ENCODE results near the gene GGACT. TPM values are rescaled to one million over a fixed set of nuclear protein-coding genes. Genes with fewer than 3 reads are reported as not detected.

Gene GGACT
- total and polyA plus RNA-seq, 2 of the 8 experiments (the other 6 are each of a cell fraction or from before 2014, with no cell fraction given), result 1.1 to 1.5 TPM

- Histone ChIP-seq H3K4ac (replicated peaks; ENCODE audit: insufficient read length, low read depth, low read length) (no peak overlapping the region), H4K20me1 (replicated peaks in 1 of 2; ENCODE audit: control insufficient read depth in 1 of 2, insufficient read depth in 2 of 2, low read length in 2 of 2) (no peaks in the 10 kb centered on the region), H4K91ac (replicated peaks; ENCODE audit: insufficient read length, low read length) (no peak overlapping the region), H3K27me3 (replicated peaks in 1 of 4; ENCODE audit: control insufficient read depth in 3 of 4, extremely low read depth in 1 of 4, insufficient read depth in 3 of 4, low read length in 3 of 4) (no peaks in the 10 kb centered on the region), H3K56ac (replicated peaks; ENCODE audit: insufficient read length, low read depth, low read length) (no peak overlapping the region), H4K8ac (ENCODE audit: extremely low read depth, insufficient read depth, low read length) (no peak overlapping the region), H3K9ac (replicated peaks in 1 of 4; ENCODE audit: extremely low read depth in 1 of 4, low read depth in 3 of 4, low read length in 3 of 4) (no peak overlapping the region), H2BK12ac (ENCODE audit: low read depth, low read length) (0 out of 2 replicates have a peak overlapping the region, but pooled peaks have one; percentile 72), H3K18ac (ENCODE audit: extremely low read depth, low read length) (peak overlapping the region; percentile 48; the same call in 1 of the 2 replicates), H2AFZ (ENCODE audit: low read length) (no peak overlapping the region), H3K23me2 (ENCODE audit: low read depth, low read length) (no peaks in the 10 kb centered on the region), H3K79me1 (ENCODE audit: low read depth, low read length) (no peaks in the 10 kb centered on the region), H3K27ac (ENCODE audit: low read depth, low read length) (no peak overlapping the region), H2BK120ac (replicated peaks; ENCODE audit: low read depth, low read length) (no peak overlapping the region), H3K36me3 (ENCODE audit: control insufficient read depth in 2 of 4, insufficient read depth in 4 of 4, low read length in 3 of 4) (no peaks in the 10 kb centered on the region), H2BK15ac (ENCODE audit: low read length) (no peak overlapping the region), H4K5ac (ENCODE audit: insufficient read length, low read depth, low read length) (no peak overlapping the region), H3K79me2 (ENCODE audit: control insufficient read depth in 1 of 2, insufficient read depth in 2 of 2, low read length in 2 of 2) (no peaks in the 10 kb centered on the region), H3K23ac (ENCODE audit: insufficient read length) (no peak overlapping the region), H2BK20ac (ENCODE audit: low read length) (peak overlapping the region; percentile 13; the same call in 1 of the 2 replicates), H2AK5ac (ENCODE audit: low read depth, low read length) (0 out of 2 replicates have a peak overlapping the region, but pooled peaks have one; percentile 70), H3K14ac (ENCODE audit: insufficient read length) (no peak overlapping the region), H3K9me3 (ENCODE audit: insufficient read depth in 2 of 2, low read depth in 1 of 2, low read length in 1 of 2) (no peaks in the 10 kb centered on the region), H3K4me2 (ENCODE audit: insufficient read depth in 1 of 2, low read depth in 2 of 2, low read length in 2 of 2) (no peak overlapping the region), H2BK5ac (ENCODE audit: low read depth, low read length) (no peak overlapping the region), H3K4me3 (ENCODE audit: extremely low read depth in 1 of 4, insufficient read depth in 2 of 4, low read depth in 3 of 4, low read length in 4 of 4) (no peak overlapping the region), H3K4me1 (replicated peaks in 1 of 4; ENCODE audit: control insufficient read depth in 3 of 4, insufficient read depth in 4 of 4, low read length in 3 of 4) (peaks cover 2 to 8% (median 5%) of the 10 kb centered on the region in 4 experiments; a peak in 5 of 7 replicates)
- no peak for FAIRE-seq
- ChIA-PET CTCF (ENCODE audit: partially characterized antibody) (interaction anchor here (1.0 to 2.0 kb wide), 5 partner anchors 9 to 70 kb away, joined by 3 to 16 read pairs (median 3); no protein-coding TSS in a partner anchor), POLR2A (ENCODE audit: partially characterized antibody) (interaction anchor here (1.1 kb wide), 1 partner anchor 11 kb away, joined by 3 read pairs; no protein-coding TSS in a partner anchor)
- WGBS, 2 experiments (ENCODE audit: extremely low coverage in 1 of 2, insufficient coverage in 1 of 2, insufficient read length in 1 of 2, insufficient replicate concordance in 2 of 2, low coverage in 1 of 2, low lambda C conversion rate in 2 of 2, missing lambda C conversion rate in 1 of 2), result 85% methylated on average over 2 of the region's 2 CpGs; no CpG with 5 or more reads in 1 of the 2 experiments
- DNase-seq (ENCODE audit: low read depth in 1 of 2, low spot score in 2 of 2), result no peak
- TF ChIP-seq SP2 (IDR thresholded peaks at IDR 0.05; ENCODE audit: low read length) (no peak), E2F6 (IDR thresholded peaks at IDR 0.05) (no peak), SIRT6 (IDR thresholded peaks at IDR 0.05; ENCODE audit: low read length) (no peak), JUN (IDR thresholded peaks at IDR 0.05; ENCODE audit: low read depth, low read length) (no peak), MAX (IDR thresholded peaks at IDR 0.05) (no peak), POU5F1 (IDR thresholded peaks at IDR 0.05; ENCODE audit: low read depth, low read length) (no peak), NANOG (IDR thresholded peaks at IDR 0.05; ENCODE audit: insufficient read depth, low read depth, low read length, poor library complexity, severe bottlenecking) (no peak), NRF1 (IDR thresholded peaks at IDR 0.05; ENCODE audit: low read depth, low read length) (no peak)
Measured at GRCh38 chr13:100502446-100502845, 86.1 kb downstream of the GGACT start.

All from H1 (cell line).